HuH-7 (cell line): ENCODE data around the gene ATXN7L1.
"Not testable (repeated sequence)": the region's sequence is repeated elsewhere in the genome, so short reads cannot be mapped to it uniquely, and the experiment has no call there.

ENCODE experiments used
- DNase-seq: peaks from one replicate; pipeline ENCODE4 v3.0.0; 2011; ENCODE audit warnings: low spot score

ATXN7L1 gene

DNA sequence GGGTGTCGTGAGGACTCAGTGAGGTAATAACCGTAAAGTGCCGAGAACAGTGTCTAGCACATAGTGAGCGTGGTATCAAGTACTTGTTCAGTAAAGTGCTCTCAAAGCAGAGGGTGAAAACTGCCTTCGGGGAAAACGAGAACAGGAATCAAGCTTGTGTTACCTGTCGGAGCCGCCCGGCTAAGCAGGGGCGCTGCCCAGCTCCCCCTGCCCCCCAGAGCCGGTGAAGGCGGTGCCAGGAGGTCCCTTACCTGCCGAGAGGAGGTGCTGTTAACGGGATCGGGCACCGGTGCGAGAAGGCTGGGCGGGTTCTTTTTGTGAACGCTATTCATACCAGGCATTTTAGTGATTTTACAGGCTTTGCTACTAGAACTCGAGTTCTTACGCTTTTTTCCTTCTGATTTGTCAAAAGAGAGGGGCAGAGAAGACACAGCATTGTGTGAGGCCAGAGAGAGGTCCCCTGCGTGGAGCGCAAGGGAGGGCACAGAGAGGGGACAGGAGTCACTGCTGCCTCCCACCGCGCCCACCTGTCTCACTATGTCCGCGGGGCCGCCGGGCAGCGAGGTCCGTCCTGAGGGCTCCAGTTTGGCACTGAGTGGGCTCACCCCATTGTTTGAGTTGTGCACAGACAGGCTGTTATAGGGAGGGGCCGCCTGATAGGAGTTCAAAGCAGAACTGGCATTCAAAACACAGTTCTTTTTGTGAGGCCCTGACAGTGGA is 262.6 kb downstream of the ATXN7L1 start:
- no peak for DNase-seq

DNA sequence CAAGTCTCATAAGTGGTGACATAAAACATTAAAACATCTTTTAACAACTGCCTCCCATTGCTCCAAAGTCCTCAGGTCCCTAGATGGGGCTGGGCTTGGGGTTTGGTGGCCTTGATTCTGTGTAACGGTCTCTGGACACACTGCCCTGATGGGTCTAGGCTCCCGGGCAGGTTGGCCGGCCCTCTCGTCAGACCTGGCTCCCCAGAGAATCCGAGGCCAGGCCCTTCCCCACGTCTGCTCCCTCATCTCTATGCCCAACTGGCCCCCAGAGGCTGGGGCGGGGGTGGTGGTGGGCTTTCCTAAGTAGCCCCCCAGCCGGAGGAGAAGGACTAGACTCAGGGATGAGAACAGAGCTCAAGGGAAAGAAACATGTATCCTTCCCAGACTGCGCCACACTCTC is 263.6 kb downstream of the ATXN7L1 start:
- no peak for DNase-seq

DNA sequence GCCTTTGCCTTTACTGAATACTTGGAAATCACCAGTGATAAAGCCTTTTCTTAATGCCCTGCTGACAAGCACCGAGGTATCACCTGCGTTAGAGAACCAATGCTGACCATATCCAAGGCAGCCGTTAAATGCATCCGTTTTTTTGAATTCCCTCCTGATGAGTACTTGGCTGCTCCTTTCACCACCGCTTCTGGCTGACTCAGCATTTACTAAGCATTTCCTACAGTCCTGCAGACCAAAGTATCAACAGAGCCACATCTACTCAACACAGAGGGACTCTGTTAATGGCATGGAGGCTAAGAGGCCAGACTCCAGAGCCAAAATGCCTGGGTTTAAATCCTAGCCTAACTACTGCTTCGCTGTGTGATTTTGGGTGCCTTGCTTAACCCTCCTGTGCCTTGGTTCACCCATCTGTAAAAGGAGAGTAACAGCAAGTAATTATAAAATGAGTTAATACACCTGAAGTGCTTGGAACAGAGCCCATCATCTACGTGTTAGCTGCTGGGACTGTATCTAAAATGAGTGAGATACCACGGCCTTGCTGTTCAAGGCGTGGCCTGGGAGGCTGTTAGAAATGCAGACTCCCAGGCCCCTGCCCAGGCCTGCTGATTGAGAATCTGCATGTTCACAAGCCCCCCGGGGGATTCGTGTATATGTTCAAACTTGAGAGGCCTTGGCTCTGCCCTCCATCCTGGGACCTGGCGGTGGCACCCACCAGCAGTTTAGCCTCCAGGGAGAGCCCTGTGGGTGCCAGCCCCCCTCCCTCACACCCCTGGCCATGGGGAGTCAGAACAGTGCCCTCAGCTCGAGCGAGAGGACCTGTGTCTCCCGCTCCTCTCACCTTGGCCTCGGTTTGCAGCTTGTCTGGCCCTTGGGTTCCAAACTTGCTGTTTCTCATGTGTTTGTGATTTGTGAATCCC is 264.3 kb downstream of the ATXN7L1 start:
- DNase-seq, result no peak

DNA sequence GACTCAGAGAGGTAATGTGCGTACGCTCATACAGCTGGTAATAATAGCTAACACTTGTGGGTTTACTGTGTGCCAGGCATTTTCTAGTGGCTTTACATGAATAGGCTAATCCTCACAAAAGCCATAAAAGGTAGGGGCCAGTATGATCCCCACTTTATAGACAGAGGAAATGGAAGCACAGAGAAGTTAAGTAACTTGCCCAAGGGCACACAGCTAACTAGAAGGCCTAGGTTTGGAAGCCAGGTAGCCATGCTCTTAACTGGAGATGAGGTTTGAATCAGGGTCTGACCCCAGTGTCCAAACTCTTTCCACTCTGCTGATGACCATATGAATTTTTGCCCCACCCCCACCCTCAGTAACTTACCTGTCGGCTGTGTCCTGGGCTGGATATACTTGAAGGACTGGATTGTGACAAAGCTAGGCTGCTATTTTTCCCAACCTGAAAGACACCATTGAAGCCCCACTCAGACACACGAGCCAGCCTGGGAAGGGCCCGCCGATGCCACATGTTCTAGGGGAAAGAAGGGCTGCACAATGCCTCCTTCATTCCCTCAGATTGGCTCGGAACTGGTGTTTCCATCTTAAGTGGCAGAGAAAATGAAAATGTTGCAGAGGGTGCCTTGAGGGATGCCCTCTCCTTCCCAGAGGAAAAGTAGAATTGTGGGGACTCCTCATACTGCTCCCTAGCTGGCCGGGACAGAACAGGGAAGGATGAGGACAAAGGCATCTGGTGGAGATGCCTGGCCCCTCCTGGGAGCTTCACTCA is 266.1 kb downstream of the ATXN7L1 start:
- DNase-seq, result no peak

DNA sequence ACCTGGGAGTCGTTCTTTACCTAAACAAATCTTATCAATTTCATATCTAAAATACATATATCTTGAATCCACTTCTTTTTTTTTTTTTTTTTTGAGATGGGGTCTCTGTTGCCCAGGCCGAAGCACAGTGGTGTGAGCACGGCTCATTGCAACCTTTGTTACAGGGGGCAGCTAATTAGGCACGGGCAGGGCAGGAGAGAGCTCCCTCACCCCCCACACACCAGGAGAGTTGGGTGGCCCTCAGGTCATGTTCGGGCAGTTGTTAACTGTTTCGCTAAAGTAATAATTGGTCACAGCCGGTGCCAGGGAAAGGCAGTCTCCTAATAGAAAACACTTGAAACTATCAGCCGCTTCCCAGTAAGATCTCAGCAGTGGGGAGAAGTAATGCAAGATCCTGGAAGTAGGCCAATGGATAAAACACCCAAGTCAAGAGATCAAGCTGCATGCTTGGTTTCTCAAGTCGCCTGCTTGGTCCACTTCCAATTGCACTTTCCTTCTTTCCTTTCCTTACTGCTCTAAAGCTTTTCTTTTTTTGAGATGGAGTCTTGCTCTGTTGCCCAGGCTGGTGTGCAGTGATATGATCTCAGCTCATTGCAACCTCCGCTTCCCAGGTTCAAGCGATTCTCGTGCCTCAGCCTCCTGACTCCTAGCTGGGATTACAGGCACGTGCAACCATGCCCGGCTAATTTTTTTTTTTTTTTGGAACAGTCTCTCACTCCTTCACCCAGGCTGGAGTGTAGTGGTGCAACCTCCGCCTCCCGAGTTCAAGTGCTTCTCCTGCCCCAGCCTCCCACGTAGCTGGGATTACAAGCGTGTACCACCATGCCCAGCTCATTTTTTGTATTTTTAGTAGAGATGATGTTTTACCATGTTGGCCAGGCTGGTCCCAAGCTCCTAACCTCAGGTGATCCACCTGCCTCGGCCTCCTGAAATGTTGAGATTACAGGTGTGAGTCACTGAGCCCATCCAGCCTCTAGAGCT is 273.8 kb downstream of the ATXN7L1 start:
- DNase-seq, result no peak

DNA sequence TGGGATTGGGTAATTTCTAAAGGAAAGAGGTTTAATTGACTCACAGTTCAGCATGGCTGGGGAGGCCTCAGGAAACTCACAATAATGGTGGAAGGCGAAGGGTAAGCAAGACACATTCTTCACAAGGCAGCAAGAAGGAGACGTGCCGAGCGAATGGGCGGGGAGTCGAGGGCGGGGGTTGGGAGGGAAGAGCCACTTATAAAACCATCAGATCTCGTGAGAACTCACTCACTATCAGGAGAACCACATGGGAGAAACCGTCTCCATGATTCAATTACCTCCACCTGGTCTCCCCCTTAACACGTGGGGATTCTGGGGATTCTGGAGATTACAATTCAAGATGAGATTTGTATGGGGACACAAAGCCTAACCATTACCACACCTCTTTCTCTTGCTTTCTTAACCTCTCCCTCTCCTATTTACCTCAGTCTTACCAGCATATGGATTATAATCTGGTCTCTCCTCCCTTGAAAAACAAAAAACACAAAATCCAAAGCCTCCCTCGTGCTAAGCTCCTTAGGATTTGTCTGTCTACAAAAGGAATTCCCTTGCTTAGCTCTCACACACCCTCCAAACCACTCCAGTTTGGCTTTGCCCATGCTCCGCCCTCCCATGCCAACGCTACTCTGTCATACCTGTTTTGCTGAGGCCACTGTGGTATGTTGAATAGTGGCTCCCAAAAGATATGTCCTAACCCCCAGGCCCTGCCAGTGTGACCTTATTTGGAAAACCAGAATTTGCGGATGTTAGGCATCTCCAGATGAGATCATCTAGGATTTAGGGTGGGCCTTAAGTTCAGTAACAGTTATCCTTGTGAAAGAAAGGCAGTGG is 275.5 kb downstream of the ATXN7L1 start:
- no peak for DNase-seq

DNA sequence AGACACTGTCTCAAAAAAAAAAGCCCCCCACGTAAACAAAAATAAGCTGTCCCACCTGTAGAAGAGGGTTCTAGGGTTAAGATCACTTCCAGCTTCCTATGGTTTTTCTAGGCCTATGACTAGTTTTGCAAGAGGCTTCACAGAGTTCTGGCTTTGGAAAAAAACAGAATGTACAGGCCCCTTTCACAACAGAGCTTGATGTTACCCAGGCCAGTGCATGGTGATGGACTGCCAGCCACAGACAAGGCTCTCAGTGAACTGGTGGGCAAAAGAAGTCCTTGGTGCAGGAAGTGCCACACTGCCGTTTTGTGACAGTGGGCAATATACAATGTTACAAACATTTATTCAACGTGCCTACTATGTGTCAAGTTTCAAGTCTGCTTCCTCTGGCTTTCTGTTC is 276.8 kb downstream of the ATXN7L1 start:
- DNase-seq, result no peak

DNA sequence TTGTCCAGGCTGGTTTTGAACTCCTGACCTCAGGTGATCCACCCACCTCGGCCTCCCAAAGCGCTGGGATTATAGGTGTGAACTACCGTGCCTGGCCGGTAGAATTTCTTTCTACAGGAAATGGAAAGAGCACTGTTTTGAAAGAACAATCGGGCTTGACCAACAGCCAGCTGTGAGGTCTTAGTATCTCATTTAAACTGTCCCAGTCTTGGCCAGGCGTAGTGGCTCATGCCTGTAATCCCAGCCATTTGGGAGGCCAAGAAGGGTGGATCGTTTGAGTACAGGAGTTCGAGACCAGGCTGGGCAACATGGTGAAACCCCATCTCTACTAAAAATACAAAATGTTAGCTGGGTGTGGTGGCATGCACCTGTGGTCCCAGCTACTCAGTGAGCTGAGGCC is 277.3 kb downstream of the ATXN7L1 start:
- not testable (repeated sequence) for DNase-seq

DNA sequence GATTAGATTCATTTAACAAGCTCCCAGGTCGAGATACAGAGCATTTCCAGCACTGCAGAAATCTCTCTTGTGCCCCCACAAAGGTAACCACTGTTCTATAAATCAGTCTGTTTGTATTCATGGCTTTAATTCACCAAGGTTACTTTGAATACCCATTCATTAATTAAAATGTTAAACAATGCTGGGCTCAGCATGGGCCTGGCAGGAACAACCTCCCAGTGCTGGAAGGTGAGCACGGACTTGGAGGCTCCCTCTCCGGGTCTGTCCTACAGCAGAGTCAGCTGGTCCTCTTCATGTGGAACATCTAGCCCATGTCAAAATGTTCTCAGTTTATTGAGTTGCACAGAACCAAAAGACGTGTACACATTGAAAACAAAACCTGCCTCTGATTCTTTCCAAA is 279.5 kb downstream of the ATXN7L1 start:
- no peak for DNase-seq

DNA sequence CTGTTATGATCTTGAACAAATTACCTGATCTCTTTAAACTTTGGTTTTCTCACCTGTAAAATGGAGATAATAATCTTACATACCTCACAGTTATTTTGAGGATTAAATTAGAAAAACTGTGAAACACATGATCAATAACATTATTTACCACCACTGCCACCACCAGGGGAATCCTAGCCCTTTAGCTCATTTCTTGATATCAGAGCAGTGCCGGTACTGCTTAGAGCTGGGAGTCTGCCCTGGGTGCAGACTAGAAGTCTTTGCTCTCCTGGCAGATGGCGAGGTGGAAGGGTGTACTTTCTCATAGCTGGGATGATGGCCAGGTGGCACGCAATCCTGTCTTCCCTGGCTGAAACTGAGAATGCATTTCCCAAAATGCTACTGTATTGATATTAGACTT is 282.4 kb downstream of the ATXN7L1 start:
- no peak for DNase-seq

DNA sequence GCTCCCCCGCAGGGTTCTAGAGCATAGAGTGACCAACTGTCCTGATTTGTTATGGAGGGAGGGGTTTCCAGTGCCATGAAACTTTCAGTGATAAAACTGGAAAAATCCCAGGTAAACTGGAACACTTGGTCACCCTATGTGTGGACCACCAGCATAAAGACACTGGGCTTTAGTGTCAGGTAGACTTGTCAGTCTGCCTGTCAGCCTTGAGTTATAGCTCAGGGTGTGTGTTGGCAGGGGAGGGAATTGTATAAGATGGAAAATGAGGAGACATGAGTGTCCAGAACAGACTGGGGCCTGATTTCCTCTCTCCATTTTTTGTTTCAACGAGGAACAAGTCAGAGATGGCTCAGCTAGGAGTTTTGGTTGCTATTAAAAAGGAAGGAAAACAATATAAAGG is 284.9 kb downstream of the ATXN7L1 start:
- no peak for DNase-seq

DNA sequence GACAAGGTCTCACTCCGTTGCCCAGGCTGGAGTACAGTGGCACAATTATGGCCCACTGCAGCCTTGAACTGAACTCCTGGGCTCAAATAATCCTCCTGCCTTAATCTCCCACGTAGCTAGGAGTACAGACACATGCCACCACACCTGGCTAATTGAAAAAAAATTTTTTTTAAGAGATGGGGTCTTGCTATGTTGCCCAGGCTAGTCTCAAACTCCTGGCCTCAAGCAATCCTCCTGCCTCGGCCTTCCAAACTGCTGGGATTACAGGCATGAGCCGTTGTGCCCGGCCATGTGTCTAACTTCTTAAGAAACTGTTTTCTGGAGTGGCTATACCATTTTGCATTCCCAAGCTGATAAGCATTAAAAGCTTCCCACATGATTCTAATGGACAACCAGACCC is 285.6 kb downstream of the ATXN7L1 start:
- no peak for DNase-seq

DNA sequence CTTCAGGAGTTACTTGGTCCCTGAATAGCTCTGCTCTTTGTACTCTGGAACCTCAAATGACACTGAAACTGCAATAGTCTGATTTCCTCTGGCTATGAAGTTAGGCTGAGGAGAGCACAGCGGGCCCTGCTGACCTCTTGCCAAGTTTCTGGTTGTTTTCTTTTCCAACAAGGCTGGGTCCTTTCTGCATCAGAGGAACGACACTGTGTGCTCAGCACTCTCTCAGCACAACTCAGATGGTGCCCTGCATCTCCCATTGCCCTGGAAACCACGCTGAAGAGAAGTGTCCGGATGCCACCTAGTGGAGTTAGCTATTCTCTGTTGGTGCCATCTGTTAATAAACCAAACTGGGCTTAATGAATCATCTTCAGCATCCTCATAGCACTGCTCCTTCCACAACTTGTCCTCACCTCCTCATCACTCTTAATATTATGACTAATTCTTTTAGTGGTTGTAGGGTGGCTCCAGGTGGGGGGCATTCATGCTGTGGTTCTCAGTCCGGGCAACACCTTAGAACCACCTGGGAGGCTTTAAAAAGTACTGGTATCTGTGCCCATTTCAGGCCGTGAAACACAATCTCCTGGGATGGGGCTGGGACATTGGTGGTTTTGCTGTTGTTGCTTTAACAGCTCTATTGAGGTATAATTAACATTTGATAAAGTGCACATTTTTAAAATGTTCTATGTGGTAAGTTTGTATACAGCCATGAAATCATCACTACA is 286.9 kb downstream of the ATXN7L1 start:
- peak; percentile 74 for DNase-seq

DNA sequence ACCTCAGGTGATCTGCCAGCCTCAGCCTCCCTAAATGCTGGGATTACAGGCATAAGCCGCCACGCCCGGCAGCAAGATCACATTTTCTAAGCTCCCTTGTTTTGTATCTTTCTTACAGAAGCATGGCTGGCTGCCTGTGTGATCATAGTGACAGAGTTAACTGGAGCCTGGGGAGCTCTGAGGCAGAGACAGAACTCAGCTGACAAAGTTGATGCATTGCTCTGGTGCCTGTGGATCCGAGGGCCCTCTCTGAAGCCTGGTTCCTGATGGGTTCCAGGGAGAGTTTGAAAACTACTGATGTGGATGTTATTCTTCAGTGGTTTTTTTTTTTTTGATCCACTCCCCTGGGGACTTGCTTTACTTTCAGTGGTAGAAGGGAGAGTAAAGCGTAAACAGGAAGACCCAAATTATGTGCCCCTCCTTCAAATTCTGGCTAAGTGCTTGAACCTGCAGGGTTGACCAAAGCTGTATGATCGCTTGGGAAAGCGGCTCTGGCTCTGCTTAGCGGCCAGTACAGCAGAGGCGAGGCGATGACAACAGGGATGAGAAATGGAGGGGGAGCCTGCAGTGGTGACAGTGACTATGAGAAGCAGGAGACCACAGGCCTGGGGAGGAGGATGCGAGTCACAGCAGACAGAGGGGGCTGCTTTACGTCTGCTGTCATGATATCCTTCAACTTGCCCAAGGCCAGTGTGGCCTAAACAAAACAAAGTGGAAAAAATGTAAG is 288.3 kb downstream of the ATXN7L1 start:
- DNase-seq, result no peak

DNA sequence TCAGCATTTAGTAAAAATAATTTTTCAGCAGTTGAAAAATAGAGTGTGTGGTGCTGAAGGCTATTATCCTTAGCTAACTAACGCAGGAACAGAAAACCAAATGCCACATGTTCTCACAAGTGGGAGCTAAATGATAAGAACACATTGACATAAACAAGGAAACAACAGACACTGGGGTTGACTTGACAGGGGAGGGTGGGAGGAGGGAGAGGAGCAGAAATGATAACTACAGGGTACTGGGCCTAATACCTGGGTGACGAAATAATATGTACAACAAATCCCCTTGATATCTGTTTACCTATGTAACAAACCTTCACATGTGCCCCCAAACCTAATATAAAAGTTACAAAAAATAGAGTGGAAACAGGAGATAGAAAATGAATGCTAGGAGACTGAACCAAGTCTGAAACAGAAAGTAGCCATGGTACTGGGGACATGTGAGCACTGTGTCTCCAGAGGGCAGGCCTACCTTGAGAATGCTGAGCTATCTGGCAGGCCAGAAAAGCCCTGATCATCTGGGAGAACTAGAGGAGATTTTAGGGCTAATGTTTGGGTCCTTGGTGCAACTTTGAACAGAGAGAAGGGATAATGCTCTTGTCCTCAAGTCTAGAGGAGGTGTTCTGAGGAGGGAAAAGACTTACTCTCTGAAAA is 290.4 kb downstream of the ATXN7L1 start:
- no peak for DNase-seq

DNA sequence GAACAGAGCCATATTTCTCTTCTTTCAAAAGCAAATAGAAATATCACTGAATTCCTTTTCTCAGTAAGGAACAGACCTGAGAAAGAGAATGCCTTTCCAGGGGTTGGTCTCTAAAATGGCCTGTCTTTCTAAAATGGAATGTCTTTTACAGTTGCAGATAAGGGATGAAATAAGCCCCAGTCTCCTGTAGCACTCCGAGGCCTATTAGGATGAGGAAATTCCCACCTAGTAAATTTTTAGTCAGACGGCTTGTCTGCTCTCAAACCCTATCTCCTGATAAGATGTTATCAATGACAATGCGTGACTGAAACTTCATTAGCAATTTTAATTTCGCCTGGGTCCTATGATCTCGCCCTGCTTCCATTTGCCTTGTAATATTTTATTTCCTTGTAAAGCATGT is 292.2 kb downstream of the ATXN7L1 start:
- no peak for DNase-seq

DNA sequence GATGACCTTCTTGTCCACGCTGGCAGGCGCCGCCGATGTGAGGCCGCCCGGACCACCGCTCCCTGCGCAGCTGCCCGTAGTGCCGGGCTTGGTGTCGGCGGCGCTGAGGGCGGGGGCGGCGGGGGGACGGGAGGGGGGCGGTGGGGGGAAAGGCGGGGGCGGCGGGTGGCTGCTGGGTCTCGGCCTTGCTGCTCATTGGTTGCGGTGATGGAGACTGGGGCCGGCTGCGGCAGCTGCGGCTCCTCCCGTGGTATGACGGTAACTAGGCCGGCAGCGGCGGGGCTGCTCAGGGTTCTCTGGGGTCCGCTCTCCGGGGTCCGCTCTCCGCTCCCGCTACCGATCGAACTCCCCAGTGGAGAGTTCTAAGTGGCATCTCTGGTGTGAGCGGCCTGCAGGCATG is 293.3 kb downstream of the ATXN7L1 start:
- no peak for DNase-seq

DNA sequence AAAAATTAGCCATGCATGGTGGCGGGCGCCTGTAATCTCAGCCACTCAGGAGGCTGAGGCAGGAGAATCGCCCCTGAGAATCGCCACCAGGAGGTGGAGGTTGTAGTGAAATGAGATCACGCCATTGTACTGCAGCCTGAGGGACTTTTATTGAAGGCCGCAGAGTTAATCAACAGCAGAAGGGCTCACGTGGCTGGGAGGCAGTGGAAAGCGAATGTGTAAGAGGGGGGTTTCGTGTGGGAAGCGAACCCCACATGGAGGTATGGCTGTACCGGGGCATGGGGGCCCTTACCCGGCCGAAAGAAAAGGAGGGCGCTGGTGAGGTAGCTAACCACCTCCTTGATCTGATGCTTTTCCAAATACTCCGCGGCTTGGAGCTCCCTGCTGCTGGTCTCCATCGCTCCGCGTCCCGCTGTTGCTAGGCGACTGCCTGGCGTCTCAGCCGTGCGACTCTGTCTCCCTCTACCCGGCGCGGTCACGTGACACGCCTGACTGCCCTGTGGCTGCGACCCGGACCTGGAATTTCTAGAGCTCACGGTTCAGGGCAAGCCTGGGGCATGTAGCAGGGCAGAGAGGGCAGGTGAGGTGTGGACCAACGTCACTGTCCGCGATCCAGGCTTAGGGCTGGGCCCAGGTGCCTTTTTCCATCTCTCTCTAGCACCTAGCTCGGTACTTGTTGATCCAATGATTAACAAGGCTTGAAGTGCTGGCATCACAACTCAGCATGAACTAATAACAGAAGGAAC is 295.2 kb downstream of the ATXN7L1 start, which contains the start of gene EFCAB10:
Gene EFCAB10, minus strand, starts transcription at position 428 of the 746 bp plus-strand sequence. Its CDS starts 30 bp downstream, at position 398.
- DNase-seq, result peak; percentile 76
